MM.1S (cell line): ENCODE measurements around the gene SLC48A1.

Source experiments
- DNase-seq: peaks from one replicate; pipeline ENCODE4 v3.0.0-alpha.2; 2015
- H2AFZ ChIP-seq: fragments of 300-600 bp; sonication (generic); 2 replicates; pipeline ENCODE4 v1.6.0; 2016; ENCODE audit warnings: antibody characterized with exemption, low read length
- H3F3A ChIP-seq: fragments of 300-600 bp; sonication (generic); 2 replicates; pipeline ENCODE4 v1.6.1; 2016; ENCODE audit warnings: mild to moderate bottlenecking, antibody characterized with exemption, low read length, moderate library complexity, mixed read lengths; ENCODE audit not compliant: insufficient read depth
- H3K27ac ChIP-seq: fragments of 300-600 bp; sonication (generic); 2 replicates; pipeline ENCODE4 v1.5.1; 2016; ENCODE audit warnings: mild to moderate bottlenecking, low read length
- H3K27me3 ChIP-seq: fragments of 300-600 bp; sonication (generic); replicated peaks from 2 replicates; pipeline ENCODE4 v1.6.0; 2016; ENCODE audit warnings: low read length; ENCODE audit not compliant: insufficient read depth
- H3K36me3 ChIP-seq: fragments of 300-600 bp; sonication (generic); replicated peaks from 2 replicates; pipeline ENCODE4 v1.6.1; 2016; ENCODE audit warnings: mild to moderate bottlenecking, low read length, mixed read lengths; ENCODE audit not compliant: insufficient read depth
- H3K4me1 ChIP-seq: fragments of 300-600 bp; sonication (generic); 2 replicates; pipeline ENCODE4 v1.6.1; 2016; ENCODE audit warnings: low read length, mixed read lengths
- H3K4me2 ChIP-seq: fragments of 300-600 bp; sonication (generic); 2 replicates; pipeline ENCODE4 v1.6.0; 2016; ENCODE audit warnings: low read depth, low read length
- H3K4me3 ChIP-seq: fragments of 300-600 bp; sonication (generic); 2 replicates; pipeline ENCODE4 v1.5.1; 2016; ENCODE audit warnings: low read length, mixed read lengths
- H3K79me2 ChIP-seq: fragments of 300-600 bp; sonication (generic); 2 replicates; pipeline ENCODE4 v1.6.1; 2016; ENCODE audit warnings: mixed run types, low read length, mixed read lengths
- H3K9ac ChIP-seq: fragments of 300-600 bp; sonication (generic); 2 replicates; pipeline ENCODE4 v1.6.1; 2016; ENCODE audit warnings: low read length, mixed read lengths
- H3K9me2 ChIP-seq: fragments of 300-600 bp; sonication (generic); replicated peaks from 2 replicates; pipeline ENCODE4 v1.6.1; 2016; ENCODE audit warnings: mild to moderate bottlenecking, low read length, mixed read lengths; ENCODE audit not compliant: insufficient read depth
- H3K9me3 ChIP-seq: fragments of 300-600 bp; sonication (generic); replicated peaks from 2 replicates; pipeline ENCODE4 v1.6.1; 2016; ENCODE audit warnings: mild to moderate bottlenecking, low read length, mixed read lengths; ENCODE audit not compliant: insufficient read depth
- H4K20me1 ChIP-seq: fragments of 300-600 bp; sonication (generic); 2 replicates; pipeline ENCODE4 v1.6.1; 2016; ENCODE audit warnings: mild to moderate bottlenecking, low read length, moderate library complexity, mixed read lengths; ENCODE audit not compliant: insufficient read depth
- EZH2 ChIP-seq: fragments of 300-600 bp; sonication (generic); optimal IDR thresholded peaks from 2 replicates; pipeline ENCODE3; 2017; ENCODE audit warnings: low read depth, mild to moderate bottlenecking, antibody characterized with exemption, low read length, mixed read lengths
- EZH2phosphoT487 ChIP-seq: fragments of 300-600 bp; sonication (generic); IDR thresholded peaks from 2 replicates; pipeline ENCODE4 v1.6.1; 2018; ENCODE audit warnings: antibody characterized with exemption, low read length
- TF ChIP-seq, protein P1 (sequence below): fragments of 300-600 bp; sonication (generic); IDR thresholded peaks from 2 replicates; pipeline ENCODE4 v1.5.1; 2016; ENCODE audit warnings: antibody characterized with exemption, low read length, mixed read lengths

The SLC48A1 gene

DNA sequence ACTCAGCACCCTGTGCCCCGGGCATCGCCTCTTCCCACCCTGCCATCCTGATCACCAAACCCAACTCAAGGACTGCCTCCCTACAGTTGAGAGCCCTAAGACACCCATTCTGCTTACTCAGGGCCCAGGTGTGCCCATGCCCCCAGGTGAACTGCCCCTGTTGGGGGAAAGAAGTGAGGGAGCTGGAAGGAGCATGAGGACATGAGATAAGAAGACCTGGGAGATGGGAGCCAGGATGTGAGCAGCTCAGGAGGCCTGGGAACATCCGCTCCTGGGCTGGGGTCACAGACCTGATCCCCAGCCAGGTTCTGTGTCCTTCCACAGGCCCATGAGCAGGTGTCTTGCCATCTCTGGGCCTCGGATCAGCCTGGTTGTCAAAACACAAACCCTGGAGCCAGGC is 20.9 kb upstream of the SLC48A1 start:
- no peak for DNase-seq
- TF ChIP-seq EZH2 (no peak), EZH2phosphoT487 (no peak)
- TF ChIP-seq, protein P1, sequence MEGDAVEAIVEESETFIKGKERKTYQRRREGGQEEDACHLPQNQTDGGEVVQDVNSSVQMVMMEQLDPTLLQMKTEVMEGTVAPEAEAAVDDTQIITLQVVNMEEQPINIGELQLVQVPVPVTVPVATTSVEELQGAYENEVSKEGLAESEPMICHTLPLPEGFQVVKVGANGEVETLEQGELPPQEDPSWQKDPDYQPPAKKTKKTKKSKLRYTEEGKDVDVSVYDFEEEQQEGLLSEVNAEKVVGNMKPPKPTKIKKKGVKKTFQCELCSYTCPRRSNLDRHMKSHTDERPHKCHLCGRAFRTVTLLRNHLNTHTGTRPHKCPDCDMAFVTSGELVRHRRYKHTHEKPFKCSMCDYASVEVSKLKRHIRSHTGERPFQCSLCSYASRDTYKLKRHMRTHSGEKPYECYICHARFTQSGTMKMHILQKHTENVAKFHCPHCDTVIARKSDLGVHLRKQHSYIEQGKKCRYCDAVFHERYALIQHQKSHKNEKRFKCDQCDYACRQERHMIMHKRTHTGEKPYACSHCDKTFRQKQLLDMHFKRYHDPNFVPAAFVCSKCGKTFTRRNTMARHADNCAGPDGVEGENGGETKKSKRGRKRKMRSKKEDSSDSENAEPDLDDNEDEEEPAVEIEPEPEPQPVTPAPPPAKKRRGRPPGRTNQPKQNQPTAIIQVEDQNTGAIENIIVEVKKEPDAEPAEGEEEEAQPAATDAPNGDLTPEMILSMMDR = no peak
- H3K4me1 ChIP-seq = peaks cover 38% of the 10 kb centered on the region
- H4K20me1 ChIP-seq = no peaks in the 10 kb centered on the region
- no peak overlapping the region for H2AFZ ChIP-seq
- no peak overlapping the region for H3K27ac ChIP-seq
- H3K9me3 ChIP-seq = no peaks in the 10 kb centered on the region
- no peak overlapping the region for H3K4me2 ChIP-seq
- H3K36me3 ChIP-seq = no peaks in the 10 kb centered on the region
- H3K79me2 ChIP-seq = no peaks in the 10 kb centered on the region
- no peak overlapping the region for H3K4me3 ChIP-seq
- no peaks in the 10 kb centered on the region for H3K27me3 ChIP-seq
- H3K9me2 ChIP-seq = no peaks in the 10 kb centered on the region
- H3K9ac ChIP-seq = no peak overlapping the region
- peaks cover 16% of the 10 kb centered on the region for H3F3A ChIP-seq

GRCh38 chr12:47752552-47752951 is 20.5 kb upstream of the SLC48A1 start:
- H3K4me3 ChIP-seq = no peak overlapping the region
- TF ChIP-seq EZH2 (no peak), EZH2phosphoT487 (no peak)
- H3K4me2 ChIP-seq = no peak overlapping the region
- H3K27me3 ChIP-seq = no peaks in the 10 kb centered on the region
- H3K9me3 ChIP-seq = no peaks in the 10 kb centered on the region
- peaks cover 16% of the 10 kb centered on the region for H3F3A ChIP-seq
- no peaks in the 10 kb centered on the region for H4K20me1 ChIP-seq
- no peaks in the 10 kb centered on the region for H3K36me3 ChIP-seq
- DNase-seq = no peak
- no peaks in the 10 kb centered on the region for H3K9me2 ChIP-seq
- H3K79me2 ChIP-seq = no peaks in the 10 kb centered on the region
- H2AFZ ChIP-seq = no peak overlapping the region
- peaks cover 34% of the 10 kb centered on the region for H3K4me1 ChIP-seq
- no peak overlapping the region for H3K27ac ChIP-seq
- H3K9ac ChIP-seq = no peak overlapping the region

DNA sequence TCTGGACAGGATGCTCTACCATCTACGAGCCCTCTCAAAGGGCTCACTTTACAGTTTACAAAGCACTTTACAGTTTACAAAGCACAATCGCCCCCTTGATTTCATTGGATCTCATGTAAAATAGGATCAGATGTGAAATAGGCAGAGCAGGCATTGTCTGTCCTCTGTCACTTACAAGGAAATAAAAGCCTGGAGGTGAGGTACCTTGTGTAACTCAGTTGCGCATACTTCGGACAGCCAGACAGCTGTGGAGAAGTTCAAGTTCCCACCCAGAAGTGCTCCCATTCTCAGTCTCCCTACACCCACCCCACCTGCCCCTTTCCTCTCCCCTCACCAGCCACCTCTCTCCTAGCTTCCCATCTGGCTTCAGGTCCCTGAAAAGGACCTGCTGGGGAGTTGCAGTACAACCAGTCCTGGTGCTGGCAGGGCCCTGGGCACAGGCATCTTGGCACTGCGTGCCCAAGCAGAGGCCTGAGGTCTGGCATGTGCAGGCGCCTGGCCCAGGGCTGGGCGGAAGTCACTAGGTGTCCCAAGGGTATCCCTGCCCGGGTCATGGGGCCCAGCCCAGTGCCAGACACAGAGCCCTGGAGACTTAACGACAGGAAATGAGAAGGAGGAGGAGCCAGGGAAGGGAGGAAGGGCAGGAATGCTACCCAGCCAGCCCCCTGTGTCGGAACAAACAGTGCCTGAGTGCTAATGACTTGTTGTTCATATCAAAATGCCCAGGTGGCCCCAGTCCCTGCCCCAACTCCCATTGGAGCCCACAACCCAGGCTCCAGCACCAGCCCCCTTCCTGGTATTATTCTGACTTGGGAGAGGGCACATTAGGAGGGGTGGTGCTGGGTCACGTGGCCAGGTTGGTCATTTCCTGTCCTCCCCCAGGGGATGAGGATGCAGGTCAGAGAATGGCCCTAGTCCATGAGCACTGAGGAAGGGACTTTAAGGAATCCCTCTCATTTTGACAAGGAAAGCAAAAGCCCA is 19.7 kb upstream of the SLC48A1 start:
- Histone ChIP-seq H3K9ac (no peak overlapping the region), H3K4me3 (no peak overlapping the region), H3K79me2 (no peaks in the 10 kb centered on the region), H3K27ac (no peak overlapping the region), H3K9me3 (no peaks in the 10 kb centered on the region), H3K4me1 (peaks cover 28% of the 10 kb centered on the region), H3K27me3 (no peaks in the 10 kb centered on the region), H3K9me2 (no peaks in the 10 kb centered on the region), H4K20me1 (no peaks in the 10 kb centered on the region), H2AFZ (no peak overlapping the region), H3F3A (peaks cover 16% of the 10 kb centered on the region), H3K4me2 (no peak overlapping the region), H3K36me3 (no peaks in the 10 kb centered on the region)
- TF ChIP-seq, protein P1 = no peak
- TF ChIP-seq EZH2 (no peak), EZH2phosphoT487 (no peak)
- DNase-seq = no peak

GRCh38 chr12:47754126-47754525 is 18.9 kb upstream of the SLC48A1 start:
- H4K20me1 ChIP-seq = no peaks in the 10 kb centered on the region
- H3K9me2 ChIP-seq = no peaks in the 10 kb centered on the region
- H3K9me3 ChIP-seq = no peaks in the 10 kb centered on the region
- H3K79me2 ChIP-seq = no peaks in the 10 kb centered on the region
- no peak overlapping the region for H3K9ac ChIP-seq
- H3F3A ChIP-seq = peaks cover 16% of the 10 kb centered on the region
- no peak overlapping the region for H3K27ac ChIP-seq
- H2AFZ ChIP-seq = no peak overlapping the region
- H3K4me2 ChIP-seq = no peak overlapping the region
- no peak overlapping the region for H3K4me3 ChIP-seq
- no peaks in the 10 kb centered on the region for H3K36me3 ChIP-seq
- peaks cover 32% of the 10 kb centered on the region for H3K4me1 ChIP-seq
- no peak for DNase-seq
- TF ChIP-seq EZH2 (no peak), EZH2phosphoT487 (no peak)
- TF ChIP-seq, protein P1 = no peak
- H3K27me3 ChIP-seq = no peaks in the 10 kb centered on the region
